KG1 (cell line): Measurements from ENCODE around the gene FAM161A.
A peak's percentile ranks its signal among the peaks of the same experiment; 100 is the strongest.
"Not testable (repeated sequence)": the region's sequence is repeated elsewhere in the genome, so short reads cannot be mapped to it uniquely, and the experiment has no call there.

Source experiments
- DNase-seq: peaks from one replicate; lab custom pipeline; 2025; lab: John Stamatoyannopoulos, UW

FAM161A gene, protein sequence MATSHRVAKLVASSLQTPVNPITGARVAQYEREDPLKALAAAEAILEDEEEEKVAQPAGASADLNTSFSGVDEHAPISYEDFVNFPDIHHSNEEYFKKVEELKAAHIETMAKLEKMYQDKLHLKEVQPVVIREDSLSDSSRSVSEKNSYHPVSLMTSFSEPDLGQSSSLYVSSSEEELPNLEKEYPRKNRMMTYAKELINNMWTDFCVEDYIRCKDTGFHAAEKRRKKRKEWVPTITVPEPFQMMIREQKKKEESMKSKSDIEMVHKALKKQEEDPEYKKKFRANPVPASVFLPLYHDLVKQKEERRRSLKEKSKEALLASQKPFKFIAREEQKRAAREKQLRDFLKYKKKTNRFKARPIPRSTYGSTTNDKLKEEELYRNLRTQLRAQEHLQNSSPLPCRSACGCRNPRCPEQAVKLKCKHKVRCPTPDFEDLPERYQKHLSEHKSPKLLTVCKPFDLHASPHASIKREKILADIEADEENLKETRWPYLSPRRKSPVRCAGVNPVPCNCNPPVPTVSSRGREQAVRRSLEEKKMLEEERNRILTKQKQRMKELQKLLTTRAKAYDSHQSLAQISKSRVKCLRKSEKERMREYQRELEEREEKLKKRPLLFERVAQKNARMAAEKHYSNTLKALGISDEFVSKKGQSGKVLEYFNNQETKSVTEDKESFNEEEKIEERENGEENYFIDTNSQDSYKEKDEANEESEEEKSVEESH

GRCh38 chr2:61853847-61854563, at the start of gene FAM161A:
TSS of gene FAM161A (minus strand) at chr2:61854060. CDS start at chr2:61854041, 19 bp downstream.
- DNase-seq, result peak; percentile 72

DNA sequence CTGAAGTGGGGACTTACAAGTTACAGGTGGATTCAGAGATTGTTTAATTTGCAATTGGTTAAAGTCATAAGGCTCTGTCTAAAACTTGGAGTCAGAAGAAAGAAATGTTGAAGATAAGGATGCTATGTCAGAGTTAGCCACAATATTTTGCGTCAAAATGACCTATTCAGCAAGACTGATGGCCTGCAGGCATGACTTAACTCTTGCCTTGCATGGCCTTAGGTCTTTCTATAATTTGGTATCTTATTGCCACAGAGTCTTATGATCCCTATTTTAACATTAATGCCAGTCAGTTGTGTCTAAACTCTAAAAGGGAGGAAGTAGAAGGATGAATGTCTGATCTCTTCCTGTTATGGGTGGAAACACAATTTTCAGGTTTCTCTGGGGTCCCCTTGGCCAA, 46.4 kb upstream of the FAM161A start:
- DNase-seq, result no peak

DNA sequence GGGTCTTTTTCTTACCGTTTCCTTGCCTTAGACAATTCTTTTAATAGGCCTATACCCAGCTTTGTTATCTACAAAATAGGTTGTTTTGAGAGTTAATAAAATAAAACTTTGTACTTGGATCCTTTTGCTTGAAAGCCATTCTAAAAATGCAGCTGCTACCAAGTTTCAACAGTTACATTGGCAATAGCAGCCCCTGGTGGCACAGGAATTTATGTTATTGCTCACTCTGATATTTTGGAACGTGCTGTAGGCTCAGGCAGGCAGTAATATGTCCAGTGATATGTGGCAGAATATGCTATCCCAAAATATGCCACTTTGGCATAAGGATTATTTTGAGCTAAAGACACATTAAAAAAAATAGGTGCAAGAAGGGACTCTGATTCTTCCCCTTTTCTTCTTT, 45.0 kb upstream of the FAM161A start:
- DNase-seq, result no peak

DNA sequence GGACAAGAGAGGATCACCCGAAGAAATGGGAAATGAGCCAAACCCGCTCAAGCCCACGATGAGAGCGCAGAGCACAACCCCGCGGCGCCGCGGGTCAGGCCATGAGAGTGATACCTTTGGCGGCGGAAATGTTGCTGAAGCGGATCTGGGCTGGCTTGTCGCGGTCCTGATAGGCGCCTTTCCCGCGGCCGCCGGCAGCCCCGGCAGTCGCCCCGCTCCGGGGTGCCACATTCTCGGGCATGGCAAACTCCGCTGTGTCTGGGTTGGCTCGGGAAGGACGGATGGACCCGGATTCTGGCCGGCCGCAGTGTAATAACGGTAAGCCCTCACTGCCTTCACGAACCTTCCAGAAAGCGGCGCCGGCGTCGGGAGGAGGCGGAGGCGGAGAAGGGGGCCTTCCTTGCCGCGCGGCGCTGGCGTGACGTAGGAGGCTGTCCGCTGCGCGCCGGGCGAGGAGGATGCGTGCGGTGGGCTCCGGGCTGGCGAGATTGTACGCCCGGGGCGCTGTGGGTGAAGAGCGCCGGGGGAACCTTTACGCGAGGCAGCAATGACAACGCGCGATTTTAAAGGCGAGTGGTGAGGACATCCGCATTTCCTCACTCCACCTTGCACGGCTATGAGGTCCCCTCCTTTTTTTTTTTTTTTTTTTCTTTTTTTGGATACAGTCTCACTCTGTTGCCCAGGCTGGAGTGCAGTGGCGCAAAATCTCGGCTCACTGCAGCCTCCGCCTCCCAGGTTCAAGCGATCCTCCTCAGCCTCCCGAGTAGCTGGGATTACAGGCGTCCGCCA, 34.6 kb upstream of the FAM161A start, which contains the start of gene CCT4:
CCT4 (minus strand) TSS at position 390 of the 789 bp plus-strand sequence; CDS start at position 241, 149 bp downstream.
- DNase-seq, result peak; percentile 82

DNA sequence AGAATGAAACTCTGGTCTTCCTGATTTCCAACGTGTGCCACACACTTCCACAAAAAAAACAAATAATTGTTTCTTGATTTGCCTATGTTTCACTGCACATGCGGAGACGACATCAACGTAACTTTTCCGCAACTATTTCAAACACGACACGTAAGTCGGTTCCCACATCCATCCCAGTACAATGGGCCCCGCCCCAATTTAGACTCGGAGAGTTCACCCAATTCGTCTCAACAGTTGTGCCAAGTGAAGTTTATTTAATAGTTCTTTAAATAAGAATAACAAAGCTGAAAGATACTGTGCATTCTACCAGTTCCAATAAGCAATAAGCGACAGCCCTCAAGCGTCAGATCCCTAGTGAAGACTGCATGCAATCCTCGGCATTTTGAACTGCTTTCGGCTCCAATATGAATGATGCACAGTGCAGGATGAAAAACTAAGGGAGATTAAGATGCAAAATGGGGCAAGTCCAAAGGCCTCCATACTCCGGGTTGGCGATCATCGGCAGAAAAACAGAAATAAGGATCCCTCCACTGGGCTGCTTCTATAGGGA, 33.9 kb upstream of the FAM161A start:
- no peak for DNase-seq

DNA sequence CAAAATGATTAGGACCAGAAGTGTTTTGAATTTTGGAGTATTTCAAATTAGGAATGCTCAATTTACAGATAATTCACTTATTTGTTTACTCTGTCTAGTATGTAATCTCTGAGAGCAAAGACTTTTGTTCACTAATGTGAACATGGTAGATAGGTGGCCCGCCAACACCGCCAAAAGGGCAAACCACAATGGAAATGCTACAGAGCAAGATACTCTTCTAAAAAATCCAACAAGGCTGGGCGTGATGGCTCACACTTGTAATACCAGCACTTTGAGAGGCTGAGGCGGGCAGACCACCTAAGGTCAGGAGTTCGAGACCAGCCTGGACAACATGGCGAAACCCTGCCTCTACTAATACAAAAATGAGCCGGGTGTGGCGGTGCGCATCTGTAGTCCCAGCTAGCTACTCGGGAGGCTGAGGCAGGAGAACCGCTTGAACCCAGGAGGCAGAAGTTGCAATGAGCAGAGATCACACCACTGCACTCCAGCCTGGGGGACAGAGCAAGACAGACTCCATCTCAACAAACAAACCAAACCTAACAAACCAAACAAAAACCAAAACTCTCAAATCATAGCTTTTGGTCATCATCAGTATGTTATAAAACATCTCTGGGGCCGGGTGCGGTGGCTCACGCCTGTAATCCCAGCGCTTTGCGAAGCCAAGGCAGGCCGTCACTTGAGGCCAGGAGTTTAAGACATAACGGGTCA, 32.2 kb upstream of the FAM161A start:
- DNase-seq, result no peak

DNA sequence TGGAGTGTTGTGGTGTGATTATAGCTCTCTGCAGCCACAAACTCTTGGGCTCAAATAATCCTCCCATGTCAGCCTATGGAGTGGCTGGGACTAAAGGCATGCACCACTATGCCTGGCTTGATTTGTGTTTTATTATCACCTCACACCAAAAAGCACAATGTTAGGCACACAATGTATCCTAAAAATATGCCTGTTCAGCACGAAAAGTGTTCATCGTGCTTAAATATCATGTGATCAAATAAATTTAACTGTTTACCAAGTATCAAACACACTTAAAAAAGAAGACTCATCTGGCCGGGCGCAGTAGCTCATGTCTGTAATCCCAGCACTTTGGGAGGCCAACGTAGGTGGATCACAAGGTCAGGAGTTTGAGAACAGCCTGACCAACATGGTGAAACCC, 29.0 kb upstream of the FAM161A start:
- no peak for DNase-seq

DNA sequence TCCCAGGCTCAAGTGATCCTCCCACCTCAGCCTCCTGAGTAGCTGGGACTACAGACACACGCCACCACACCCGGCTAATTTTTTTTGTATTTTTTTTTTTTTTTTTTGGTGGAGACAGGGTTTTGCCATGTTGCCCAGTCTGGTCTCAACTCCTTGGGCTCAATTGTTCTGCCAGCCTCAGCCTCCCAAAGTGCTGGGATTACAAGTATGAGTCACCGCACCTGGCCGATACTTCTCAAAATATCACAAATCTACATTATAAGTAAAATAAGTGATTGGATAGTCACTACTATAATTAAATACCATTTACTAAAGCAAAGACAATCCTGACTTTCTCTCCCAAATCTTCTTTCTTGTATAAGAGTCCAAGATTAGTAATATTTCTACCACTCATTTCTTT, 25.5 kb upstream of the FAM161A start:
- DNase-seq, result not testable (repeated sequence)

DNA sequence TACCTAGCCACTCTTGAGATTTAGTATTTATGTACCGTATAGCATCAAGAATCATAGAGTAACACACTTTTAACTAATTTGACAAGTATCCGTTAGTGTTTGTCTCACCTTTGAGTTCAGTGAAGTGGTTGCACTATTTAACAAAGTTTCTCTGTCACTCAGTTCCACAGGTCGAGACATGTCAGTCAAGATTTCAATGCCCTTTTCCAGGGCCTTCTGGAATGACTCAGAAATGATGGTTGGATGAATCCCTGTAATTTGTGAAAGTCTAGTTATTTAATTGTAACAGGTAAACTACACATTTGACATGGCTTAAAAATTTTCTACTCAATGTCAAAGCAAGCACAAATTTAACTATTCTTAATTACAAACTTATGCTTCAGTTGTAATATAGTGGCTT, 24.9 kb upstream of the FAM161A start:
- DNase-seq, result no peak

DNA sequence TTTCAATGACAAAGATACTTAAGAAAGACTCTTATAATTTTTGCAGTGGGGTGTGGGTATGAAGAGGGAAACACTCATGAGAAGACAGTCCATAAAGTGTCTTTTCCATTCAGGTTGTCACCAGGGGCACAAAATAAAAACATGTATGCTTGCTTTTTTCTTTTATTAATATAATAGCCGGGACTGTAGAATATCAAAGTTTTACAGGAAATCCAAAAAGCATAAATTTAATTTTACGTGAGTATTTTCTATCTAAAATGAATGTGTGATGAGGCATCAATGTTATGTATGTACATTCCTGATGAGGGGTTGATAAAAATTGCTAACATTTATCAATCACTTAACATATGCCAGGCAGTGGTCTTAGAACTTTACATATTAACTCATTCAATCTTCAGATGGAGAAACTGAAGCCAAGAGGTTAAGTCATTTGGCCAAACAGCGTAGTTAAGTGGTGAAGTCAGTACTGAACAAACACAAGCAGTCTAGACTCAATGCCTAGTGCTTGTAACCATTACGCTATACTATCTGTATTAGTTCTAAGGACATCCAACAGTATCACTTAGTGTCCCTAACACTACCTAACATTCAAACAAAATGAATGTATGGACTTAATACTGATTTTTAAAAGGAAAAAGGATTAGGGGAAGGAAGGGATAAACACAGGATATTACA, 23.8 kb upstream of the FAM161A start:
- no peak for DNase-seq

- no peak for DNase-seq
Measured at GRCh38 chr2:61876400-61876799, 22.5 kb upstream of the FAM161A start.

DNA sequence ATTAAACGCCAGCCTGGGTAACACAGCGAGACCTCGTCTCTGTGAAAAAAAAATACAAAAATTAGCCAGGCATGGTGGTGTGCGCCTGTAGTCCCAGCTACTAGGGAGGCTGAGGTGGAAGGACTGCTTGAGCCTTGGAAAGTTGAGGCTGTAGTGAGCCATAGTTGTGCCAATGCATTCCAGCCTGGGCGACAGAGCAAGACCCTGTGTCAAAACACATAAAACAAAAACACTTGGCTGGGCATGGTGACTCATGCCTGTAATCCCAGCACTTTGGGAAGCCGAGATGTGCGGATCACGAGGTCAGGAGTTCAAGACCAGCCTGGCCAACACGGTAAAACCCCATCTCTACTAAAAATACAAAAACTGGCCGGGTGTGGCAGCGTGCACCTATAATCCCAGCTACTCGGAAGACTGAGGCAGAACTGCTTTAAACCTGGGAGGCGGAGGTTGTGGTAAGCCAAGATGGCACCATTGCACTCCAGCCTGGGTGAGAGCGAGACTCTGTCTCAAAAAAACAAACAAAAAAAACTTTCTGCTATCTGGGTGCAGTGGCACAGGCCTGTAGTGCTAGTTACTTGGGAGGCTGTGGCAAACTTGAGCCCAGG, 12.7 kb upstream of the FAM161A start:
- not testable (repeated sequence) for DNase-seq

DNA sequence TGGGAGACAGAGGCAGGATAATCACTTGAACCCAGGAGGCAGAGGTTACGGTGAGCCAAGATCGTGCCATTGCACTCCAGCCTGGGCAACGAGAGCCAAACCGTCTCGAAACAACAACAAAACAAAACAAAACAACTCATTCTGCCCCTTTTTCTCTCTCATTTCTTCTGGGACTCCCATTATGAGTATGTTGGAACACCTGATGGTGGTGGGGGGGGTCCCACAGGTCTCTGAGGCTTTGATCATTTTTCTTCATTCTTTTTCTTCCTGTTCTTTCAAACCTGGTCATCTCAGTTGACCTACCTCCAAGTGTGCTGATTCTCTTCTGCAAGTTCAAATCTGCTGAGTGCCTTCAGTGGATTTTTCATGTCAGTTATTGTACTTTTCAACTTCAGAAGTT, 8.2 kb upstream of the FAM161A start:
- no peak for DNase-seq

DNA sequence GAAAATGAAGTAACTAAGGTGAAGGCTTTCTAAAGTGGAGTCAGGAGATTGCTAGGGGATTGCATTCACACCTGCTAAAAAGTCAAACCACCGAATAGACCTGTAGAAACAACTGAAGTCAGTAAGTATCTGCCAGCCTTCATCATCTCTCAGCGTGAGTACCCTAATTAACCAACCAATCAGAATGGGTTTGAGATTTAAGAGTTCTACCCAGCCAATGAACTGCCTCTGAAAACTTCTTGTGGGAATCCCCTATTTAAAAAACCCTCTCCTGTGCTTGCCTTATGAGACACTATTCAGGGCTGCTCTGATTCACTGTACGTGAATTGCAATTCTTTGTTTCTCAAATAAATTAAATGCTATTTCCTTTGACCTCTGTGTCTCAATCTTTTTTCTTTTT, 3.4 kb upstream of the FAM161A start:
- DNase-seq, result no peak

- DNase-seq, result no peak
Measured at GRCh38 chr2:61855318-61855613, 1.4 kb upstream of the FAM161A start.

DNA sequence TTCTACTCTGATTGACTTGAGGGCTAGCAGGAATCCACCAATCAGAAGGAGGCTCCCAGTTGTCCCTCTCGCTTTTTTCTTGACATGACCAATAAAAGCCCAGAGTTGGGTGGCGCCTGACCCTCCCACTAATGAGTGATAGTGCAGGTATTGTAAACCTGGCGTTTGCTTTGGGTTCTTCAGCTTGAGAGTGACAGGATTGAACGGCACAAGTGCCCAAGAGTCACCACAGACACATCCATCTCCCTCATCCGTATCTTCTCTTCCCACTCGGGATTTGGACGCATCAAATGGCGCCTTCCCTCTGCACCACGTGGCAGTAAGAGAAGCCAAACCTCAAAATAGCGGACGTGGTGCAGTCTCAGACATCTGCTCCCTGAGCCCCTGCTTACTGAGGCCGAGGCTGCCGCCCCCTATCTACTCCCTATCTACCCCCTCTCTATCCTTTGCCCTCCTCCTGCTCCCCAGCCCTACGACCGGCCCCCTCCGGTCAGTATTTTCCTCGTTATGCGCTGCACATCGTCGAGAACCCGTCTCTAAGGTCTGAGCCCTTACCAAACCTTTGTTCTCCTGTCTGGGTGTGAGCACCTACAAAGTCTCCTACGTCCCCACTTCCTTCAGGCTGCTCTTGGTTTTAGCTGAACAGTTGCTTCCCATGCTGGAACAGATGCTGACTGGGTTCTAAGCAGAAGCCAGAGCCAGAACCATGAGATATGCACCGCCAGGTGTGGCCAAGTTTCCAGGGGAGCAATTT, 881 bp upstream of the FAM161A start:
- peak; percentile 57 for DNase-seq

DNA sequence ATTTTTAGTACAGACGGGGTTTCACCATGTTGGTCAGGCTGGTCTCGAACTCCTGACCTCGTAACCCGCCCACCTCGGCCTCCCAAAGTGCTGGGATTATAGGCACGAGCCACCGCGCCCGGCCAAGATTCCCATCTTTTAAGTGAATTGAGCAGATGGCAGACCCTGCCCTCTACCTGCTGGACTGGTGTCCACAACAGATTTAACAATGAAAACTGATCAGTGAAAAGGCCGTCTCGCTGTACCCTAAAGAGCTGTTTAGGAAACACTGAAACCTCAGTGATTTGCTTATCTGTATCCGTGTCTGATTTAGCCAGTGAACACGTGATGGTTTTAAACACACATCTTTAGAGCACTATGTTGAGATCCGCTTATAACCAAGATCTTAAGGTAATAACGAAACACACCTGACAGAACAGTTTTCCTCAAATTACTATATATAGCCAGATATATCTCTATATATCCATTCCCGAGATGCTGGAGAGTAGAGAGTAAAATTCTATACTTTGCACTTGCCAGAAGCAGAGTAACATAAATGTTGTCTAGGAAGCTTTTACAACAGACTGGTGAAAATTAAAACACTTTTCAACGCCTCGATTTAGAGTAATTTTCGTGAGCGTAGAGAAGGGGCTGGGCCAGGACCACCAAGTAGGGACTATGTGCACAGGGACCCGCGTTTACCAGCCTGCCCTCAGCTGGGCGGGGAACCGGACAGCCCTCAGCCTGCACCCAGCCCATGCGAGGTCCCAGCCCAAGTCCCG, 594 bp downstream of the FAM161A start:
- DNase-seq, result peak; percentile 59

- not testable (repeated sequence) for DNase-seq
Measured at GRCh38 chr2:61851270-61851669, 2.6 kb downstream of the FAM161A start.

DNA sequence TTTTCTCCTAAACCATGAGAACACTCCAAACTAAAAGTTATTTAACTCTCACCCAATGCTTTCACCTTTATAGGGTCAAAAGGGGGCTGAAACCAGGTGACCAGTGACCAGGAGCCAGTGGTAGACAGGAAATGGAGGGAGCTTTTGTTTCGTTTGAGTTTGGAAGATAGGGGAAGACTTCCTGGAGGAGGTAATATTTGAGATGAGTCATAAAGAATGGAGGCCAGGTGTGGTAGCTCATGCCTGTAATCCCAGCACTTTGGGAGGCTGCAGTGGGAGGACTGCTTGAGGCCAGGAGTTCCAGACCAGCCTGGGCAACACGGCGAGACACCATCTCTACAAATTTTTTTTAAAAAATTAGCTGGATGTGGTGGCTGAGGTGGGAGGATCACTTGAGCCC, 8.5 kb downstream of the FAM161A start:
- no peak for DNase-seq
